ENCODE data around the gene PROK1. TPM values are rescaled to one million over a fixed set of nuclear protein-coding genes. Genes with fewer than 3 reads are reported as not detected.
"Not testable (repeated sequence)": the region's sequence is repeated elsewhere in the genome, so short reads cannot be mapped to it uniquely, and the experiment has no call there.

PROK1 gene
- total RNA-seq, 1 donor from 2014 or later = not detected

GRCh38 chr1:110433803-110434202 lies 17.1 kb upstream of the PROK1 start:
- DNase-seq (ENCODE audit: low read depth) = peak; percentile 85

DNA sequence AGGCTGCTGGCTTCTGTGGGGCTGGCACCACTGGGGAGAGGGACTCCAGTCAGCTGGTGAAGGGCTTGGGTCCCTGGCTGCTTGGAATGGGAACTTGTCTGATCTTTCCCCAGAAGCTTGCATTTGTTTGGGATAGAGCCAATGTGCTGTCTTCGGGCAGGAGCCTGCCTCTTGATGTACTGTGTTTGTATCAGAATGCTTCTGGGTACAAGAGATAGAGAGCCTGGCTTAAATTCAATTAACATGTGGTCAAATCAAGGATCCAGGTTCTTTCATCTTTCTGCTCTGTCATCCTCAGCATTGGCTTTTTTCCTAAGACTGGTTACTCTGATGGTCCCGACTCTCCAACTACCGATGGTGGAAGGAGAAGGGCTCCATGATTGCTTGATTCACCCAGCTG lies 16.0 kb upstream of the PROK1 start:
- DNase-seq (ENCODE audit: low read depth) = no peak

GRCh38 chr1:110436635-110437034 lies 14.3 kb upstream of the PROK1 start:
- no peak for DNase-seq (ENCODE audit: low read depth)

GRCh38 chr1:110437645-110438299 lies 13.2 kb upstream of the PROK1 start:
- DNase-seq (ENCODE audit: low read depth) = not testable (repeated sequence)

- no peak for DNase-seq (ENCODE audit: low read depth)
Measured at GRCh38 chr1:110438893-110439292, 12.1 kb upstream of the PROK1 start.

GRCh38 chr1:110439873-110440272 lies 11.1 kb upstream of the PROK1 start:
- DNase-seq (ENCODE audit: low read depth) = peak; percentile 38

- DNase-seq (ENCODE audit: low read depth) = peak; percentile 78
Measured at GRCh38 chr1:110440877-110441276, 10.1 kb upstream of the PROK1 start.

DNA sequence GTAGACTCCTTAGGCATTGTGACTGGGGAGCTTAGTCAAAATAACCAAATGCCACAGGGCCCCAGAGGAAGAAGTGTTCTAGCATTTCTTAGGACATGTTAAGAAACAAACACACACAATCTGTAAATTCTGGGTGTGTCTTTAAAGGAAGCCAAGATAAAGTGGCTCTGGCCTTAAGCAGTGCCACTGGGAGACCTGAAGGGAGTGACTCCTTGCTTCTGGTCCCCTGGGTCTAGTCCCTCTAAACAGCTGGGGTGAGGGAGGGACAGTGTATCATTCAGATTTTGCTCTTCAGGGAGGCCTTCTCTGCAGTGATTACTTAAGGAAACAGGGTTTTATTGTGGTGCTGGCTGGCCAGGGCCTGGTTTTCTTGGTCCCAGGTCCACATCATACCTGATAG lies 9.1 kb upstream of the PROK1 start:
- no peak for DNase-seq (ENCODE audit: low read depth)

DNA sequence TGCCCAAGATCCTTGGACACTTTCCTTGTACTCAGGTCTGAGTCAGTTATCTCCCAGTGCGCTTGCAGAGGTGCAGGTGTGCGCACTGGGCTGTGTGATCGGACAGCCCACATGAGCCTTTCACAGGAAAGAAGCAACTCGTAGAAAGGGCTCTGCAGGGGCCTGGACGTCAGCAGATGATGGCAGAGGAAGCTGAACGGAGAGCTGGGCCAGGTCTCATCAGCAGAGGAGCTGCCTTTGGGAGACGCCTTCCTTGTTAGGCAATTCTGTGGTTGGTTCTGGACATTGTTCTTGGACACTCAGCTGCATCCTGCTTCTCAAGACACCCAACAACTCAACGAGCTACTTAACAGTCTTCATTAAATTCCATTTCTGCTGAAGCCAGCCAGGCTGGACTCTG lies 7.5 kb upstream of the PROK1 start:
- DNase-seq (ENCODE audit: low read depth) = peak; percentile 22

DNA sequence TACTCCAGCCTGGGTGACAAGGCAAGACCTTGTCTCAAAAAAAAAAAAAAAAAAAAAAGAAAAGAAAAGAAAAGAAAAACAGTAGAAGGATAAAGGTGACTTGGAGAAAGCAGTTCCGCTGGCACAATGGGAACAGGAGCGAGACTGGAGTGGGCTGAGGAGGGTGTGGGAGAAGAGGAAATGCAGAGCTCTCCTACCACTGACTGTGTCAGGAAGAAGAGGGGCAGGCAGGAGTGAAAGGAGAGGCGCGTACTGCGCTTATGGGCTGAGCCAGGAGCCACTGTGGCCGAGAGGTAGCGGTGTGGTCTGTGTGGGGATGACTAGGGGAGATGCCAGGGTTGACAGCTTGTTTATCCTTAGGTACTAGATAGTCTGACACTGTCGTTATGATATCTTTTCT lies 6.4 kb upstream of the PROK1 start:
- DNase-seq (ENCODE audit: low read depth) = no peak

GRCh38 chr1:110449661-110450651 lies 993 bp upstream of the PROK1 start:
- DNase-seq (ENCODE audit: low read depth) = no peak

DNA sequence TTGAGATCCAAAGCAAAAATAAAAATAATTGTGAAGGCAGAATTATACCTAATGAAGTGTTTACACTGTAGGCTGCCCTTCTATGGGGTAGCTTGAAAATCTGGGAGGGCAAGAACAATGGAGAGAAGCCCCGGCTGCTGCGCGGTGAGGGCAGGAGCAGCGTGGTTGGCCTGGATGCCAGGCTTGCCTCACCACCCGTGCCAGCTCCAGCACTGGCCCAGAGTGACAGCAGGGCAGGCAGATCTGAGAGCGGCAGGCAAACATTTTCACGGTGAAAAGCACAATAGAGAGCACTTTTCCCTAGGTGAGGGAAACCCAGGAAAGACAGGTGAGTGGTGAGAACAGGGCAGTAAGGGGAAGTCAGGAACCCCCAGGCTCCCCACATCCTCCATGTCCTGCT lies 1.4 kb downstream of the PROK1 start:
- no peak for DNase-seq (ENCODE audit: low read depth)

DNA sequence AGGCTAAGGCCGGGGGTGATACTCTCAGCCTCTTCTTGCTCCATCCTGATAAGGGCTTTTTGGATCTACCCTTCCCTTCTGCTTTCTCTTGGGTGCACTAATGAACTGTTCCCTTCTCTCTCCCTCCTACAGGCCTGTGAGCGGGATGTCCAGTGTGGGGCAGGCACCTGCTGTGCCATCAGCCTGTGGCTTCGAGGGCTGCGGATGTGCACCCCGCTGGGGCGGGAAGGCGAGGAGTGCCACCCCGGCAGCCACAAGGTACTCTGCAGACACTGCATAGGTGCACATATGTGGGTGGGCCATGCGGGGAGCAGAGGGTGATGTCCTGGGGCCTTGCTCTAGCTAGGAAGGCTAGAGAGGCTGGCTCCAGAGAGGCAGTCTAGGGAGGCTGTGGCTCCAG lies 2.9 kb downstream of the PROK1 start:
- no peak for DNase-seq (ENCODE audit: low read depth)

DNA sequence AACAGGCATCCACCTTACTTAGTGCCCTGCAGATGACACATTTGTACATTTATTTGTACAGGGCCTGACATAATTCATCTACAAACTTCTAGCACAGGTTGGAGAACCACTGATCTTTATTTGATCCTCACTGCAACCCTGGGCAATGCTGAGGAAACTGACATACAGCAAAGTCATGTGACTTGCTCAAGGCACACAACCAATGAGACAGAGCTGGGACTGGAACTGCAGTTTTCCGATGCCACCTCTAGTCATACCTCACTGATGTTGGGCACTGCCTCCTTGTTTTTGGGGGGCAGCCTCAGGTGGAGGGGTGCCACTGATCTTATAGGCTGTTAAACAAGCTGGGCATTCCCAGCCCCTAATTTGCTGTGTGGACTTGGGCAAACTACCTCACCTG lies 3.4 kb downstream of the PROK1 start:
- DNase-seq (ENCODE audit: low read depth) = no peak

DNA sequence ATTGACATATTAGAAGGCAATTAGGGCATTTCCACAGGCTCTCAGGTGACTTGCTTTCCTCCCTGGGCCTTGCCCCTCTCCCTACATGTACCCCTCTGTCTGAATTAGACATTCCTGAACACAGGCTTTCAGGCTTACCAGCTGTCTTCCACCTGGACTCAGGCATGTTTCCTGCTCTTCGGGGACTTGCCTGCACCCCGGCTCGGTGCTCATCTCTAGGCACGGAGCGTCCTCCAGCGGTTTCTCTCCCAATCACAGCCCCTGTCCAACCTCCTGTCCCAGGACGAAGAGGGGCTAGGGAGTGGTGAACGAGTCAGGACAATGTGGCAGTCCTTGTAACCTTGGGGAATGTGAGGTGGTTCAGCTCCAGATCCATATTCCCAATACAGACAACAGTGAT lies 4.2 kb downstream of the PROK1 start:
- DNase-seq (ENCODE audit: low read depth) = no peak

GRCh38 chr1:110457206-110457605 lies 6.3 kb downstream of the PROK1 start:
- DNase-seq (ENCODE audit: low read depth) = no peak

- peak; percentile 51 for DNase-seq (ENCODE audit: low read depth)
Measured at GRCh38 chr1:110460253-110461220, 9.6 kb downstream of the PROK1 start.

DNA sequence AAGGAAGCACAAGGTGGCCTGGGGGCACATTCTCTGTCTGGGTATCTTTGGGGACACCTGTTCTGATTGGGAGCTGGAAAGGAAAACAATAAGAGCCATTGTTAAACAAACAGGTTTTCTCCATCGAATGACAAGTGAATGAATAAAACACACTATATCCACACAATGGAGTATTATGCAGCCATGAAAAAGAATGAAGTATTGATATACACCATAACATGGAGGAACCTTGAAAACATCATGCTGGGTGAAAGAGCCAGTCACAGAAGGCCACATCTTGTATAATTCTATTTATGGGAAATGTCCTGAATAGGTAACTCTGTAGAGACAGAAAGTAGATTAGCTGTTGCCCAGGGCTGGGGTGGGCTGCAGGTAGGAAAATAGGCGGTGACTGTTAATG lies 11.1 kb downstream of the PROK1 start:
- DNase-seq (ENCODE audit: low read depth) = no peak

DNA sequence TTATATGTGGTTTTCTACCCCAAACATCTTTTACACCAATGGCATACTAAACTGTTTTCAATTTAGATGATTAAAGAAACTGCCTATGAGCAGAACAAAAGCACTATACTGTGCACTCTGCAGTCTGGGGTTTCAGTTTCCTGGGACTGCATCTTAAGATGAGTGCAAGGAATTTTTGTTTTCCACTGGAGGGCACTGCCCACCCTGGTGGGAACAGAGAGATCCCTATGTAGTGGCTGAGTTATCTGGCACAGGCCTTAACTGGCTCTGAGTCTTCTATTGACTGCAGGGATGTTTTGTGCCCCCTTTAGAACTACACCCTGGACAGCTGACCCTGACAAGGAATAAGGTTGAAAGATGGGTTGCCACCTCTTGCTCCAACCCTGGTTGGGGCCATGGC lies 12.0 kb downstream of the PROK1 start:
- DNase-seq (ENCODE audit: low read depth) = no peak

DNA sequence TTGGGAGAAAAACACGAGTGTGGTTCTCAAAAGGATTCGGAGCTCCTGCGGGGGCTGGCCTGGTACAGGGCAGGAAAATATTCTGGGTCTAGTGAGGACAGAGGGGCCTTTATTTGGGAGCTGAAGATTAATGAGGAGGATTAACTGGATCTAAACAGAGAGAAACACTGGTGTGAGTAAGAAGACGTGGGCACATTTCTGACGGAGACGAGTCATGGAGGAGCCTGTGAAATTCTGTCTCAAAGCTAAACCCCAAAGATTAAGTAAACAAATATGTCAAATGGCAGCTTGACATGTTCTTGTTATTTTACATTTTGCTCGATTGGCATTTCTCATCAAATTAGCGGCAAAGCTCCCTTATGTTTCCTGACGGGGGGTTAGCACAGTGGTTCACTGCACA lies 12.8 kb downstream of the PROK1 start:
- no peak for DNase-seq (ENCODE audit: low read depth)

- DNase-seq (ENCODE audit: low read depth) = peak; percentile 15
Measured at GRCh38 chr1:110464340-110464739, 13.4 kb downstream of the PROK1 start.

Measured in renal cortical epithelial cell (primary cell).